ENCODE measurements around the gene TDG. TPM values are rescaled to one million over a fixed set of nuclear protein-coding genes. Genes with fewer than 3 reads are reported as not detected.

Gene TDG
- total and polyA plus RNA-seq, 2 donors (not counting 3 experiments of a cell fraction or from before 2014, with no cell fraction given), result 17.6 to 36.8 TPM

DNA sequence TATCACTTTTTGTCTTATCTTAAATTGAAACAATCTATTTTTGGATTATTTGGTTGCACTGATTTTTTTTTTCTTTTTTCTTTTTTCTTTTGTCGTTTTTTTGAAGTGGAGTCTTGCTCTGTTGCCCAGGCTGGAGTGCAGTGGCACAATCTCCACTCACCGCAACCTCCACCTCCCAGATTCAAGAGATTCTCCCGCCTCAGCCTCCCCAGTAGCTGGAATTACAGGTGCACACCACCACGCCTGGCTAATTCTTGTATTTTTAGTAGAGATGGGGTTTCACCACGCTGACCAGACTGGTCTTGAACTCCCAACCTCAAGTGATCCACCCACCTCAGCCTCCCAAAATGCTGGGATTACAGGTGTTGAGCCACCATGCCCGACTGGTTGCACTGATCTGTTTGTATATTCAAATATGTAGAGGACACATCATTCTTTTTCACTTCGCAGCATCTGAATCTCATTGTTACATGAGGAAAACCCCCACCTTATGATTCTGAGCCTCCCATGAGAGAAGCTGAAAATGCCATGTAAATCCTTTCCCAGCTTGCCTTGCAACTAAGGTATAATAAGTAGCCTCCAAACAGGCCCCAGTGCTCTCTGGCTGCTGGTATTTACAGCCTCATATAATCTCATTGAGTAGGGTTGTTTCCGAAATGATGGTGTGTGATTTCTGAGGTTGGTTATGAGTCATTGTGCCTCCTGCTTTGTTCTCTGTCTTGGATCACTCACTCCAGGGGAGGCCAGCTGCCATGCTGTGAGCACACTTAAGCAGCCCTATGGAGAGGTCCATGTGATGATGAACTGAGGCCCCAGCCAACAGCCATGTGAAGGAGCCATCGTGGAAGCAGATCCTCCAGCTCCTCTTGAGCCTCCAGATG, 40.7 kb upstream of the TDG start:
- Histone ChIP-seq H3K4me1 (ENCODE audit: control insufficient read depth, extremely low read depth, insufficient read depth, low read length) (peaks cover 8% of the 10 kb centered on the region), H3K9me1 (replicated peaks; ENCODE audit: control insufficient read depth, extremely low read depth, insufficient read depth, low read length) (no peaks in the 10 kb centered on the region), H3K27ac (ENCODE audit: insufficient read depth, low read depth, low read length) (no peak overlapping the region), H3K4me3 (replicated peaks in 1 of 3; ENCODE audit: insufficient read depth in 1 of 3, low read depth in 1 of 3, low read length in 3 of 3) (no peak overlapping the region), H3K79me2 (ENCODE audit: control insufficient read depth, insufficient read depth, low read length) (no peaks in the 10 kb centered on the region), H3K9me3 (replicated peaks; ENCODE audit: control insufficient read depth, insufficient read depth, low read length) (no peaks in the 10 kb centered on the region), H3K4me2 (ENCODE audit: insufficient read depth, low read length) (no peak overlapping the region), H3K36me3 (ENCODE audit: control insufficient read depth in 2 of 2, extremely low read depth in 1 of 2, insufficient read depth in 2 of 2, low read length in 2 of 2) (no peaks in the 10 kb centered on the region), H3K27me3 (ENCODE audit: control insufficient read depth in 2 of 2, insufficient read depth in 2 of 2, low read length in 2 of 2) (no peaks in the 10 kb centered on the region), H2AFZ (ENCODE audit: low read depth, low read length) (peak overlapping the region; percentile 35), H3K9ac (replicated peaks; ENCODE audit: extremely low read depth, insufficient read depth, low read length) (no peak overlapping the region), H4K20me1 (replicated peaks; ENCODE audit: control insufficient read depth, extremely low read depth, insufficient read depth, low read length) (no peaks in the 10 kb centered on the region)
- DNase-seq (ENCODE audit: low read depth, low spot score) (no peak), FAIRE-seq (no peak)
- dilution Hi-C loops (cut with MboI; ENCODE audit: extremely low pct_ligation_motif_present, low sequenced_read_pairs) (no loop called here), intact Hi-C loops (cut with micrococcal nuclease) (no loop called here)
- no peak for TF ChIP-seq GATA2 (IDR thresholded peaks at IDR 0.05; ENCODE audit: insufficient read depth, insufficient read length, low read depth, low read length)
- peak; percentile 23 for TF ChIP-seq JUN (IDR thresholded peaks at IDR 0.05; ENCODE audit: borderline replicate concordance, insufficient read depth, insufficient read length, low read depth)
- CTCF ChIA-PET, result interaction anchor here (1.9 to 2.1 kb wide), 2 partner anchors 10 to 30 kb away, joined by 6 read pairs; no protein-coding TSS in a partner anchor
- no TSS peak for BruUV-seq (replicated peaks)
- POLR2A ChIA-PET, result no interaction called here

DNA sequence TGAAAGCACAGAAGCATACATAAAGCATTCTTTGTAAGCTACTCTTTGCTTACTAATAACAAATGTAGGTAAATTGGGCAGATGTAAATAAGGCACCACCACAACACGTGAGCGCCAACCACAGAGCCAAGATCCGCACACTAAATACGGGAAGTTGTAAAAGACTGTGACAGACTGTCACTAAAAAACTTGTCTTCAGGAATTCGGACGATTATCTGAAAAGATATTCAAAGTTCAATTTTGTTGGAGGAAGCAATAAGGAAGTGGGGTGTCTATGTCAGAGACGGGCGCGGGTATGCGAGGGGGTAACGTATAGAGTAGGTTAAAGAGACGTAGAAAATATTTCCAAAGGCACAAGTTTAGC, 37.0 kb upstream of the TDG start:
- FAIRE-seq, result no peak
- ChIA-PET POLR2A (no interaction called here), CTCF (interaction anchor here (1.0 kb wide), 1 partner anchor 44 kb away, joined by 3 read pairs; no protein-coding TSS in a partner anchor)
- TF ChIP-seq, protein P1, sequence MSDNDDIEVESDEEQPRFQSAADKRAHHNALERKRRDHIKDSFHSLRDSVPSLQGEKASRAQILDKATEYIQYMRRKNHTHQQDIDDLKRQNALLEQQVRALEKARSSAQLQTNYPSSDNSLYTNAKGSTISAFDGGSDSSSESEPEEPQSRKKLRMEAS (IDR thresholded peaks at IDR 0.05; ENCODE audit: insufficient read depth, insufficient read length), result no peak
- no peak for TF ChIP-seq POLR2AphosphoS5 (IDR thresholded peaks at IDR 0.05; ENCODE audit: insufficient read depth, low read depth, low read length)
- H2AFZ ChIP-seq (ENCODE audit: low read depth, low read length), result peak overlapping the region; percentile 79
- peak overlapping the region; percentile 88 for H3K9ac ChIP-seq (replicated peaks; ENCODE audit: extremely low read depth, insufficient read depth, low read length)
- peaks cover 4% of the 10 kb centered on the region for H4K20me1 ChIP-seq (replicated peaks; ENCODE audit: control insufficient read depth, extremely low read depth, insufficient read depth, low read length)
- H3K27me3 ChIP-seq (ENCODE audit: control insufficient read depth in 2 of 2, insufficient read depth in 2 of 2, low read length in 2 of 2), result no peaks in the 10 kb centered on the region
- intact Hi-C loops (cut with micrococcal nuclease), result loop anchor here (1.0 kb wide), 1 partner anchor 157 kb away; no protein-coding TSS in a partner anchor
- H3K4me2 ChIP-seq (ENCODE audit: insufficient read depth, low read length), result peak overlapping the region; percentile 73
- H3K79me2 ChIP-seq (ENCODE audit: control insufficient read depth, insufficient read depth, low read length), result peaks cover 34% of the 10 kb centered on the region
- no peaks in the 10 kb centered on the region for H3K9me1 ChIP-seq (replicated peaks; ENCODE audit: control insufficient read depth, extremely low read depth, insufficient read depth, low read length)
- dilution Hi-C loops (cut with MboI; ENCODE audit: extremely low pct_ligation_motif_present, low sequenced_read_pairs), result no loop called here
- peak overlapping the region; percentile 30 to 73 (median 44) for H3K4me3 ChIP-seq (replicated peaks in 1 of 3; ENCODE audit: insufficient read depth in 1 of 3, low read depth in 1 of 3, low read length in 3 of 3)
- H3K27ac ChIP-seq (ENCODE audit: insufficient read depth, low read depth, low read length), result peak overlapping the region; percentile 91
- peaks cover 2 to 10% of the 10 kb centered on the region in 2 experiments for H3K36me3 ChIP-seq (ENCODE audit: control insufficient read depth in 2 of 2, extremely low read depth in 1 of 2, insufficient read depth in 2 of 2, low read length in 2 of 2)
- DNase-seq (ENCODE audit: low read depth, low spot score), result no peak
- no TSS peak for BruUV-seq (replicated peaks)
- no peaks in the 10 kb centered on the region for H3K9me3 ChIP-seq (replicated peaks; ENCODE audit: control insufficient read depth, insufficient read depth, low read length)
- H3K4me1 ChIP-seq (ENCODE audit: control insufficient read depth, extremely low read depth, insufficient read depth, low read length), result peaks cover 27% of the 10 kb centered on the region

All from endothelial cell of umbilical vein (primary cell).